Calu3 (cell line): Measurements from ENCODE around the gene CORO1C. TPM values are rescaled to one million over a fixed set of nuclear protein-coding genes. Genes with fewer than 3 reads are reported as not detected.

ENCODE experiments used
- BruUV-seq: library from RNA; stranded (reverse); fragments of 400-500 nt; replicated peaks from 2 replicates; lab custom pipeline; 2021; lab: Mats Ljungman, UMichigan
- CTCF ChIA-PET: fragments of 300-600 bp; sonication (Branson Sonifier 250); formaldehyde crosslinking; loops from one replicate; lab custom pipeline; 2022; ENCODE audit warnings: antibody characterized with exemption; lab: Charles Lee
- DNase-seq: peaks from one replicate; pipeline ENCODE4 v3.0.0; 2022
- H3K27ac Mint-ChIP-seq: one replicate; pipeline ENCODE4 v1.8.0; 2022; ENCODE audit warnings: mixed read lengths; ENCODE audit not compliant: unreplicated experiment
- H3K27me3 Mint-ChIP-seq: one replicate; pipeline ENCODE4 v1.8.0; 2022; ENCODE audit warnings: mixed read lengths; ENCODE audit not compliant: unreplicated experiment
- H3K36me3 Mint-ChIP-seq: one replicate; pipeline ENCODE4 v1.8.0; 2022; ENCODE audit warnings: mild to moderate bottlenecking, moderate library complexity, mixed read lengths; ENCODE audit not compliant: insufficient read depth, unreplicated experiment
- H3K4me1 Mint-ChIP-seq: one replicate; pipeline ENCODE4 v1.8.0; 2022; ENCODE audit warnings: mild to moderate bottlenecking, low read depth, mixed read lengths; ENCODE audit not compliant: unreplicated experiment
- H3K4me3 Mint-ChIP-seq: one replicate; pipeline ENCODE4 v1.8.0; 2022; ENCODE audit warnings: mild to moderate bottlenecking, low read depth, moderate library complexity, mixed read lengths; ENCODE audit not compliant: unreplicated experiment
- H3K9me3 Mint-ChIP-seq: one replicate; pipeline ENCODE4 v1.8.0; 2022; ENCODE audit warnings: low read depth, mixed read lengths; ENCODE audit not compliant: unreplicated experiment
- intact Hi-C: fragments of 100-400 bp; cut with micrococcal nuclease; formaldehyde crosslinking; loops from one replicate; pipeline ENCODE4 v1.10.0; 2022; ENCODE audit not compliant: unreplicated experiment
- total RNA-seq: library from RNA; stranded (reverse); gene quantifications from 2 replicates; pipeline ENCODE4 v1.2.3, GENCODE V29; 2022
- TF ChIP-seq, protein P1 (sequence below): fragments of 200-600 bp; IDR thresholded peaks from one replicate; pipeline ENCODE4 v1.8.0; 2022; ENCODE audit warnings: antibody characterized with exemption; ENCODE audit not compliant: unreplicated experiment

Gene CORO1C
- total RNA-seq, 1 experiment from 2014 or later = 252 TPM

DNA sequence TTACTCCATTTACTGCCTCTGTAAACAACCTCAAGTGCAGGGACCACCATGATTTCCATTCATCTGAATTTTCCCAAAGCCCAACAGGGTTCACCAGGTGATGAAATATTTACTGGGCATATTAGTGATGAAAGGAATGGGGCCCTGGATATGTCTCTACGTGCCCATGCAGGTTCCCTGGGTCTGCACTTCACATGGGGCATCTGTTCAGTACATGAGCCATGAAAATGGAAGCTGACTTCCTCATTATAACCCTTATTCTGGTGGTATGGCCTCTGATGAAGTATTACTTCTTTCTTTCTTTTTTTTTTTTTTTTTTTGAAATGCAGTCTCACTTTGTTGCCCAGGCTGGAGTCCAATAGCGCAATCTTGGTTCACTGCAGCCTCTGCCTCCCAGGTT lies 26.5 kb upstream of the CORO1C start:
- Mint-ChIP-seq H3K36me3 (no peaks in the 10 kb centered on the region), H3K9me3 (no peaks in the 10 kb centered on the region), H3K4me3 (no peak overlapping the region), H3K27me3 (no peaks in the 10 kb centered on the region), H3K4me1 (no peaks in the 10 kb centered on the region), H3K27ac (no peak overlapping the region)
- BruUV-seq = no TSS peak
- TF ChIP-seq, protein P1, sequence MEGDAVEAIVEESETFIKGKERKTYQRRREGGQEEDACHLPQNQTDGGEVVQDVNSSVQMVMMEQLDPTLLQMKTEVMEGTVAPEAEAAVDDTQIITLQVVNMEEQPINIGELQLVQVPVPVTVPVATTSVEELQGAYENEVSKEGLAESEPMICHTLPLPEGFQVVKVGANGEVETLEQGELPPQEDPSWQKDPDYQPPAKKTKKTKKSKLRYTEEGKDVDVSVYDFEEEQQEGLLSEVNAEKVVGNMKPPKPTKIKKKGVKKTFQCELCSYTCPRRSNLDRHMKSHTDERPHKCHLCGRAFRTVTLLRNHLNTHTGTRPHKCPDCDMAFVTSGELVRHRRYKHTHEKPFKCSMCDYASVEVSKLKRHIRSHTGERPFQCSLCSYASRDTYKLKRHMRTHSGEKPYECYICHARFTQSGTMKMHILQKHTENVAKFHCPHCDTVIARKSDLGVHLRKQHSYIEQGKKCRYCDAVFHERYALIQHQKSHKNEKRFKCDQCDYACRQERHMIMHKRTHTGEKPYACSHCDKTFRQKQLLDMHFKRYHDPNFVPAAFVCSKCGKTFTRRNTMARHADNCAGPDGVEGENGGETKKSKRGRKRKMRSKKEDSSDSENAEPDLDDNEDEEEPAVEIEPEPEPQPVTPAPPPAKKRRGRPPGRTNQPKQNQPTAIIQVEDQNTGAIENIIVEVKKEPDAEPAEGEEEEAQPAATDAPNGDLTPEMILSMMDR = no peak
- CTCF ChIA-PET = no interaction called here
- intact Hi-C loops = no loop called here
- DNase-seq = no peak

DNA sequence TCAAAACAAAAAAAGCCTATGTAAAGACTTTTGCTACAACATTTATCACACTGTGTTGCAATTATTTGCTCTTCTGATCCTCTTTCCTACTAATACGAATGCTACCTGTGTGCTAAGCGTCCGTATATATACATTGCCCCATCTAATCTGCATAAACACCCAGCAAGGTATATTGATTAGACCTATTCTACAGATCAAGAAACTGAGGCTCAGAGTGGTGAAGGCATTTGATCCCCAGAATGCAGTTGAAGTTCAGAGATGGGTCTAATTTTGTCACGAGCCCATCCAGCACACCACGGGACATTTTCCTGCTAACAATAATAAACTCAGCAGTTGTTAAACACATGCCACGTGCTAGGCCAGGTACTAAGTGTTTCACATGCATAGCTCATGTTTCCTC lies 25.1 kb upstream of the CORO1C start:
- no TSS peak for BruUV-seq
- H3K9me3 Mint-ChIP-seq = no peaks in the 10 kb centered on the region
- H3K4me3 Mint-ChIP-seq = no peak overlapping the region
- CTCF ChIA-PET = interaction anchor here (0.7 kb wide), 1 partner anchor 27 kb away, joined by 3 read pairs; no protein-coding TSS in a partner anchor
- intact Hi-C loops = no loop called here
- no peaks in the 10 kb centered on the region for H3K27me3 Mint-ChIP-seq
- H3K27ac Mint-ChIP-seq = no peak overlapping the region
- no peaks in the 10 kb centered on the region for H3K4me1 Mint-ChIP-seq
- H3K36me3 Mint-ChIP-seq = no peaks in the 10 kb centered on the region
- TF ChIP-seq, protein P1 = no peak
- DNase-seq = no peak

DNA sequence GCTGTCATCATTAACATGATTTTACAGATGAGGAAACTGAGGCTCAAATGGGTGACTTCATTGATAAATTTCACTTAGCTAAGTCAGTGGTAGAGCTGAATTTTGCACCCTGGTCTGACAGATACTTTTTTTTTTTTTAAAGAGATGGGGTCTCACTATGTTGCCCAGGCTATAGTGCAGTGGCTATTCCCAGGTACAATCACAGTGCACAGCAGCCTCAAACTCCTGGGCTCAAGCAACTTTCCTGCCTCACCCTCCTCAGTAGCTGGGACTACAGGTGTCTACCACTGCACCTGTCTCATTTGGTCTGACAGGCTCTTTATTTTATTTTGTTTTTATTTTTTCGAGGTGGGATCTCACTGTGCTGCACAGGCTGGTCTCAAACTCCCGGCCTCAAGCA lies 24.2 kb upstream of the CORO1C start:
- no TSS peak for BruUV-seq
- H3K4me3 Mint-ChIP-seq = no peak overlapping the region
- H3K27ac Mint-ChIP-seq = no peak overlapping the region
- intact Hi-C loops = no loop called here
- H3K27me3 Mint-ChIP-seq = no peaks in the 10 kb centered on the region
- no peaks in the 10 kb centered on the region for H3K4me1 Mint-ChIP-seq
- CTCF ChIA-PET = interaction anchor here (0.7 kb wide), 1 partner anchor 32 kb away, joined by 4 read pairs; no protein-coding TSS in a partner anchor
- no peaks in the 10 kb centered on the region for H3K9me3 Mint-ChIP-seq
- TF ChIP-seq, protein P1 = no peak
- no peaks in the 10 kb centered on the region for H3K36me3 Mint-ChIP-seq
- DNase-seq = no peak

DNA sequence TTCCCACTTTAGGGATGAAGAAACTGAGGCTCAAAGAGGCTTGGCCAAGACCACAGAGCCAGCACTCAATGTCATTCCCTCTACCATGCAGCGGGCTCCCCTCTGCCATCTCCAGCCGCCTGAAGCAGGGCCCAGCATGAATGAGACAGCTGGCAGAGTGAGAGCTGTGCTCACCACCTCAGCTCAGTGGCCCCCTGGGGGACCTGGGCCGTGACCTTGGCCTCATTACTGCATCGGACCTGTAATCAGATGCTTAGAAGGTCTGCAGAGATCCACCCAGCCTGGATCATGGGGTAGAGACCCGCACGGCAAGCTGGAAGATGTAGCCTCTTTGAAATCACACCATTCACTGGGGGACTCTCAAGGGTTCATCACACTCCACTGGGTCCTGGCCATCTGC lies 22.7 kb upstream of the CORO1C start:
- H3K4me1 Mint-ChIP-seq = no peaks in the 10 kb centered on the region

More for the DNA sequence above, 22.7 kb upstream of the CORO1C start:
- CTCF ChIA-PET = interaction anchor here (0.6 kb wide), 1 partner anchor 13 kb away, joined by 3 read pairs; no protein-coding TSS in a partner anchor
- TF ChIP-seq, protein P1 = no peak
- Mint-ChIP-seq H3K4me3 (no peak overlapping the region), H3K27me3 (no peaks in the 10 kb centered on the region), H3K27ac (no peak overlapping the region), H3K36me3 (no peaks in the 10 kb centered on the region), H3K9me3 (no peaks in the 10 kb centered on the region)
- no peak for DNase-seq
- intact Hi-C loops = no loop called here
- BruUV-seq = no TSS peak
